Endothelial cell of umbilical vein (primary cell): ENCODE data around the gene TRABD2A.

ENCODE experiments used
- CTCF ChIP-seq, 2 donors: IDR thresholded peaks; 1 replicate in 1 of 2; 2 replicates in 1 of 2; pipeline ENCODE4 v1.5.1; 2011; ENCODE audit warnings: low read length in 2 of 2, mild to moderate bottlenecking in 2 of 2, moderate library complexity in 2 of 2, control low read depth in 1 of 2, inconsistent platforms in 1 of 2, low read depth in 1 of 2; ENCODE audit not compliant: insufficient read depth in 1 of 2; ENCODE audit errors: extremely low read depth in 1 of 2
- EZH2 ChIP-seq: IDR thresholded peaks from 2 replicates; pipeline ENCODE4 v1.6.1; 2012; ENCODE audit warnings: borderline replicate concordance, low read depth, mild to moderate bottlenecking, moderate library complexity, low read length, inconsistent platforms; ENCODE audit not compliant: severe bottlenecking
- MAX ChIP-seq: IDR thresholded peaks from 2 replicates; pipeline ENCODE4 v1.6.1; 2011; ENCODE audit not compliant: insufficient read depth, insufficient read length
- POLR2A ChIP-seq: IDR thresholded peaks from 2 replicates; pipeline ENCODE4 v1.6.1; 2012; ENCODE audit warnings: low read depth, mild to moderate bottlenecking, control low read depth, low read length

GRCh38 chr2:84788027-84788426 lies 92.9 kb downstream of the TRABD2A start:
- TF ChIP-seq MAX (no peak), CTCF (IDR thresholded peaks at IDR 0.05; ENCODE audit: extremely low read depth in 1 of 2, insufficient read depth in 1 of 2, low read depth in 1 of 2, low read length in 2 of 2) (no peak), EZH2 (no peak), POLR2A (no peak)
